Breast epithelium (tissue), 3 donors: ENCODE measurements around the gene NT5DC1.

Source experiments
- CTCF ChIP-seq, 3 donors: fragments of 450-650 bp; IDR thresholded peaks; one replicate each; pipeline ENCODE4 v1.5.1; 2016 to 2017; ENCODE audit warnings: antibody characterized with exemption in 3 of 3, mild to moderate bottlenecking in 3 of 3, moderate library complexity in 3 of 3
- POLR2A ChIP-seq: fragments of 450-650 bp; IDR thresholded peaks from one replicate; pipeline ENCODE4 v1.6.1; 2016; ENCODE audit warnings: antibody characterized with exemption, mild to moderate bottlenecking, moderate library complexity

GRCh38 chr6:116156405-116157326, 56.0 kb downstream of the NT5DC1 start:
- TF ChIP-seq CTCF (IDR thresholded peaks at IDR 0.05) (no peak), POLR2A (no peak)
